ENCODE data around the gene SLFN14. TPM values are rescaled to one million over a fixed set of nuclear protein-coding genes. Genes with fewer than 3 reads are reported as not detected.
A peak's percentile ranks its signal among the peaks of the same experiment; 100 is the strongest.

The SLFN14 gene
- total and polyA plus RNA-seq, 2 experiments from 2014 or later = 0.10 TPM; not detected in 1

DNA sequence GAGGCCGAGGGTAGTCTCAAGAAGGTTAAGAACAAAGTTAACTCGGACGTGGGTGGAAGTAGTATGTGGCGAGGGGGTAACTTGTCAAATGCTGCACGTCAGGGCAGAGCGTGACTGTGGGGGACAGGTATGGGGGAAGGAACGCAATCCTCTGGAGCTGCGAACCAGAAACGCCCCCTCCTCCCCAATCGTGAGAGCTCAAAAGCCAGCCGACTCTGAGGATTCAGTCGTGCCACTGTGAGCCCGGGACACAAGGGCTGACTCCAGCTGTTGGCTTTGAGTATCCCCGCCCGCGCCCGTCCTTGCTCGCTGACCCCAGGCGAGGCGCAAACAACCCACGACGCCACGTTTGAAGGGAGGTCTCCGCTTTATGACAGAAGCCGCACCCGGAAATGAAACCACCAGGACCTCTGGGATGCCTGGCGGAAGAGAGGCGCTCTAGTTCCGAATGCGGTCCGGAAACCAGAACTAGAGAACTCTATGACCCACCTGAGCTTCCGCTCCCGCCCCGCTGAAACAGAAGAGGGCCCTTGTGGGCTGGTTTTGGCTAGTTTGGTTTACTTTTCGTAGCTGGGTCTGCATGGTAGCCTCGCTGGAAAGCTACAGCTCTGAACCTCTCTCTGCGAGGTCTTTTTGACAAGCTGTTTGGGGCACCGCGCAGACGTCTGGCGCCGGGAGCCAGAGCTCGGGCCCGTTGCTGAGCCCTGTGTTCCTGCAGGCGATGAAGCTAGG lies 17.7 kb upstream of the SLFN14 start, which contains the start of gene PEX12:
TSS of gene PEX12 (minus strand) at position 375 of the 732 bp plus-strand sequence. CDS start 550 bp downstream, outside the sequence.
- peaks cover 7% of the 10 kb centered on the region; the same call in 1 of the 2 replicates for H3K36me3 ChIP-seq (ENCODE audit: insufficient read depth)
- peak within 1 kb of the TSS; percentile 44 for H2AFZ ChIP-seq
- Mint-ChIP-seq H3K9me3 (no peaks in the 10 kb centered on the region), H3K4me1 (no peaks in the 10 kb centered on the region; the same call in 2 of the 3 replicates), H3K27ac (peak within 1 kb of the TSS; percentile 99), H3K4me3 (peak within 1 kb of the TSS; percentile 99), H3K36me3 (ENCODE audit: low read depth) (no peaks in the 10 kb centered on the region; the same call in 1 of the 3 replicates), H3K27me3 (ENCODE audit: insufficient read depth, low read depth, poor library complexity) (no peaks in the 10 kb centered on the region)
- DNase-seq (ENCODE audit: low spot score) (peak; percentile 95), ATAC-seq (peak; percentile 98)
- H3K27me3 ChIP-seq (ENCODE audit: insufficient read depth) = no peaks in the 10 kb centered on the region
- no peaks in the 10 kb centered on the region for H4K20me1 ChIP-seq (replicated peaks; ENCODE audit: insufficient read depth)
- 0 out of 2 replicates have a peak, but pooled peaks cover under 1% of the 10 kb centered on the region for H3K79me2 ChIP-seq (replicated peaks; ENCODE audit: insufficient read depth)
- H3K27ac ChIP-seq (ENCODE audit: low read depth) = peak within 1 kb of the TSS; percentile 85
- H3F3A ChIP-seq (replicated peaks; ENCODE audit: low read depth) = 0 out of 2 replicates have a peak, but pooled peaks cover 4% of the 10 kb centered on the region
- H3K9me2 ChIP-seq (ENCODE audit: insufficient read depth) = no peaks in the 10 kb centered on the region
- H3K4me1 ChIP-seq (ENCODE audit: insufficient read depth) = peaks cover 3% of the 10 kb centered on the region; the same call in 1 of the 2 replicates
- TF ChIP-seq, protein P1, sequence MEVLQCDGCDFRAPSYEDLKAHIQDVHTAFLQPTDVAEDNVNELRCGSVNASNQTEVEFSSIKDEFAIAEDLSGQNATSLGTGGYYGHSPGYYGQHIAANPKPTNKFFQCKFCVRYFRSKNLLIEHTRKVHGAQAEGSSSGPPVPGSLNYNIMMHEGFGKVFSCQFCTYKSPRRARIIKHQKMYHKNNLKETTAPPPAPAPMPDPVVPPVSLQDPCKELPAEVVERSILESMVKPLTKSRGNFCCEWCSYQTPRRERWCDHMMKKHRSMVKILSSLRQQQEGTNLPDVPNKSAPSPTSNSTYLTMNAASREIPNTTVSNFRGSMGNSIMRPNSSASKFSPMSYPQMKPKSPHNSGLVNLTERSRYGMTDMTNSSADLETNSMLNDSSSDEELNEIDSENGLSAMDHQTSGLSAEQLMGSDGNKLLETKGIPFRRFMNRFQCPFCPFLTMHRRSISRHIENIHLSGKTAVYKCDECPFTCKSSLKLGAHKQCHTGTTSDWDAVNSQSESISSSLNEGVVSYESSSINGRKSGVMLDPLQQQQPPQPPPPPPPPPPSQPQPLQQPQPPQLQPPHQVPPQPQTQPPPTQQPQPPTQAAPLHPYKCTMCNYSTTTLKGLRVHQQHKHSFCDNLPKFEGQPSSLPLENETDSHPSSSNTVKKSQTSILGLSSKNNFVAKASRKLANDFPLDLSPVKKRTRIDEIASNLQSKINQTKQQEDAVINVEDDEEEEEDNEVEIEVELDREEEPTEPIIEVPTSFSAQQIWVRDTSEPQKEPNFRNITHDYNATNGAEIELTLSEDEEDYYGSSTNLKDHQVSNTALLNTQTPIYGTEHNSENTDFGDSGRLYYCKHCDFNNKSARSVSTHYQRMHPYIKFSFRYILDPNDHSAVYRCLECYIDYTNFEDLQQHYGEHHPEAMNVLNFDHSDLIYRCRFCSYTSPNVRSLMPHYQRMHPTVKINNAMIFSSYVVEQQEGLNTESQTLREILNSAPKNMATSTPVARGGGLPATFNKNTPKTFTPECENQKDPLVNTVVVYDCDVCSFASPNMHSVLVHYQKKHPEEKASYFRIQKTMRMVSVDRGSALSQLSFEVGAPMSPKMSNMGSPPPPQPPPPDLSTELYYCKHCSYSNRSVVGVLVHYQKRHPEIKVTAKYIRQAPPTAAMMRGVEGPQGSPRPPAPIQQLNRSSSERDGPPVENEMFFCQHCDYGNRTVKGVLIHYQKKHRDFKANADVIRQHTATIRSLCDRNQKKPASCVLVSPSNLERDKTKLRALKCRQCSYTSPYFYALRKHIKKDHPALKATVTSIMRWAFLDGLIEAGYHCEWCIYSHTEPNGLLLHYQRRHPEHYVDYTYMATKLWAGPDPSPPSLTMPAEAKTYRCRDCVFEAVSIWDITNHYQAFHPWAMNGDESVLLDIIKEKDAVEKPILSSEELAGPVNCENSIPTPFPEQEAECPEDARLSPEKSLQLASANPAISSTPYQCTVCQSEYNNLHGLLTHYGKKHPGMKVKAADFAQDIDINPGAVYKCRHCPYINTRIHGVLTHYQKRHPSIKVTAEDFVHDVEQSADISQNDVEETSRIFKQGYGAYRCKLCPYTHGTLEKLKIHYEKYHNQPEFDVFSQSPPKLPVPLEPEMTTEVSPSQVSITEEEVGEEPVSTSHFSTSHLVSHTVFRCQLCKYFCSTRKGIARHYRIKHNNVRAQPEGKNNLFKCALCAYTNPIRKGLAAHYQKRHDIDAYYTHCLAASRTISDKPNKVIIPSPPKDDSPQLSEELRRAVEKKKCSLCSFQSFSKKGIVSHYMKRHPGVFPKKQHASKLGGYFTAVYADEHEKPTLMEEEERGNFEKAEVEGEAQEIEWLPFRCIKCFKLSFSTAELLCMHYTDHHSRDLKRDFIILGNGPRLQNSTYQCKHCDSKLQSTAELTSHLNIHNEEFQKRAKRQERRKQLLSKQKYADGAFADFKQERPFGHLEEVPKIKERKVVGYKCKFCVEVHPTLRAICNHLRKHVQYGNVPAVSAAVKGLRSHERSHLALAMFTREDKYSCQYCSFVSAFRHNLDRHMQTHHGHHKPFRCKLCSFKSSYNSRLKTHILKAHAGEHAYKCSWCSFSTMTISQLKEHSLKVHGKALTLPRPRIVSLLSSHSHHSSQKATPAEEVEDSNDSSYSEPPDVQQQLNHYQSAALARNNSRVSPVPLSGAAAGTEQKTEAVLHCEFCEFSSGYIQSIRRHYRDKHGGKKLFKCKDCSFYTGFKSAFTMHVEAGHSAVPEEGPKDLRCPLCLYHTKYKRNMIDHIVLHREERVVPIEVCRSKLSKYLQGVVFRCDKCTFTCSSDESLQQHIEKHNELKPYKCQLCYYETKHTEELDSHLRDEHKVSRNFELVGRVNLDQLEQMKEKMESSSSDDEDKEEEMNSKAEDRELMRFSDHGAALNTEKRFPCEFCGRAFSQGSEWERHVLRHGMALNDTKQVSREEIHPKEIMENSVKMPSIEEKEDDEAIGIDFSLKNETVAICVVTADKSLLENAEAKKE (CRISPR knock-in tag; IDR thresholded peaks at IDR 0.05) = no peak
- TF ChIP-seq STAT1 (IDR thresholded peaks at IDR 0.05; ENCODE audit: unreplicated experiment) = no peak
- TF ChIP-seq ZNF114 (CRISPR knock-in tag; IDR thresholded peaks at IDR 0.05) = no peak
- TF ChIP-seq, protein P2, sequence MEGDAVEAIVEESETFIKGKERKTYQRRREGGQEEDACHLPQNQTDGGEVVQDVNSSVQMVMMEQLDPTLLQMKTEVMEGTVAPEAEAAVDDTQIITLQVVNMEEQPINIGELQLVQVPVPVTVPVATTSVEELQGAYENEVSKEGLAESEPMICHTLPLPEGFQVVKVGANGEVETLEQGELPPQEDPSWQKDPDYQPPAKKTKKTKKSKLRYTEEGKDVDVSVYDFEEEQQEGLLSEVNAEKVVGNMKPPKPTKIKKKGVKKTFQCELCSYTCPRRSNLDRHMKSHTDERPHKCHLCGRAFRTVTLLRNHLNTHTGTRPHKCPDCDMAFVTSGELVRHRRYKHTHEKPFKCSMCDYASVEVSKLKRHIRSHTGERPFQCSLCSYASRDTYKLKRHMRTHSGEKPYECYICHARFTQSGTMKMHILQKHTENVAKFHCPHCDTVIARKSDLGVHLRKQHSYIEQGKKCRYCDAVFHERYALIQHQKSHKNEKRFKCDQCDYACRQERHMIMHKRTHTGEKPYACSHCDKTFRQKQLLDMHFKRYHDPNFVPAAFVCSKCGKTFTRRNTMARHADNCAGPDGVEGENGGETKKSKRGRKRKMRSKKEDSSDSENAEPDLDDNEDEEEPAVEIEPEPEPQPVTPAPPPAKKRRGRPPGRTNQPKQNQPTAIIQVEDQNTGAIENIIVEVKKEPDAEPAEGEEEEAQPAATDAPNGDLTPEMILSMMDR (conservative IDR thresholded peaks at IDR 0.05; ENCODE audit: low read depth in 2 of 2) = no peak
- TF ChIP-seq, protein P3, sequence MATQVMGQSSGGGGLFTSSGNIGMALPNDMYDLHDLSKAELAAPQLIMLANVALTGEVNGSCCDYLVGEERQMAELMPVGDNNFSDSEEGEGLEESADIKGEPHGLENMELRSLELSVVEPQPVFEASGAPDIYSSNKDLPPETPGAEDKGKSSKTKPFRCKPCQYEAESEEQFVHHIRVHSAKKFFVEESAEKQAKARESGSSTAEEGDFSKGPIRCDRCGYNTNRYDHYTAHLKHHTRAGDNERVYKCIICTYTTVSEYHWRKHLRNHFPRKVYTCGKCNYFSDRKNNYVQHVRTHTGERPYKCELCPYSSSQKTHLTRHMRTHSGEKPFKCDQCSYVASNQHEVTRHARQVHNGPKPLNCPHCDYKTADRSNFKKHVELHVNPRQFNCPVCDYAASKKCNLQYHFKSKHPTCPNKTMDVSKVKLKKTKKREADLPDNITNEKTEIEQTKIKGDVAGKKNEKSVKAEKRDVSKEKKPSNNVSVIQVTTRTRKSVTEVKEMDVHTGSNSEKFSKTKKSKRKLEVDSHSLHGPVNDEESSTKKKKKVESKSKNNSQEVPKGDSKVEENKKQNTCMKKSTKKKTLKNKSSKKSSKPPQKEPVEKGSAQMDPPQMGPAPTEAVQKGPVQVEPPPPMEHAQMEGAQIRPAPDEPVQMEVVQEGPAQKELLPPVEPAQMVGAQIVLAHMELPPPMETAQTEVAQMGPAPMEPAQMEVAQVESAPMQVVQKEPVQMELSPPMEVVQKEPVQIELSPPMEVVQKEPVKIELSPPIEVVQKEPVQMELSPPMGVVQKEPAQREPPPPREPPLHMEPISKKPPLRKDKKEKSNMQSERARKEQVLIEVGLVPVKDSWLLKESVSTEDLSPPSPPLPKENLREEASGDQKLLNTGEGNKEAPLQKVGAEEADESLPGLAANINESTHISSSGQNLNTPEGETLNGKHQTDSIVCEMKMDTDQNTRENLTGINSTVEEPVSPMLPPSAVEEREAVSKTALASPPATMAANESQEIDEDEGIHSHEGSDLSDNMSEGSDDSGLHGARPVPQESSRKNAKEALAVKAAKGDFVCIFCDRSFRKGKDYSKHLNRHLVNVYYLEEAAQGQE (IDR thresholded peaks at IDR 0.05; ENCODE audit: unreplicated experiment) = no peak
- TF ChIP-seq, protein P4, sequence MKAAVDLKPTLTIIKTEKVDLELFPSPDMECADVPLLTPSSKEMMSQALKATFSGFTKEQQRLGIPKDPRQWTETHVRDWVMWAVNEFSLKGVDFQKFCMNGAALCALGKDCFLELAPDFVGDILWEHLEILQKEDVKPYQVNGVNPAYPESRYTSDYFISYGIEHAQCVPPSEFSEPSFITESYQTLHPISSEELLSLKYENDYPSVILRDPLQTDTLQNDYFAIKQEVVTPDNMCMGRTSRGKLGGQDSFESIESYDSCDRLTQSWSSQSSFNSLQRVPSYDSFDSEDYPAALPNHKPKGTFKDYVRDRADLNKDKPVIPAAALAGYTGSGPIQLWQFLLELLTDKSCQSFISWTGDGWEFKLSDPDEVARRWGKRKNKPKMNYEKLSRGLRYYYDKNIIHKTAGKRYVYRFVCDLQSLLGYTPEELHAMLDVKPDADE (IDR thresholded peaks at IDR 0.05) = peak; percentile 94
- TF ChIP-seq EZH2 (IDR thresholded peaks at IDR 0.05; ENCODE audit: low read depth, unreplicated experiment) = no peak
- TF ChIP-seq JUNB (IDR thresholded peaks at IDR 0.05; ENCODE audit: unreplicated experiment) = no peak
- no peak for TF ChIP-seq NANOG (IDR thresholded peaks at IDR 0.05; ENCODE audit: borderline replicate concordance)
- peak; percentile 78 for TF ChIP-seq CREB1 (CRISPR knock-in tag; IDR thresholded peaks at IDR 0.05; ENCODE audit: low read depth)
- TF ChIP-seq EZH2phosphoT487 (IDR thresholded peaks at IDR 0.05; ENCODE audit: unreplicated experiment) = no peak
- TF ChIP-seq ZNF331 (CRISPR knock-in tag; IDR thresholded peaks at IDR 0.05; ENCODE audit: low read depth) = no peak
- peak; percentile 93 for TF ChIP-seq POLR2AphosphoS5 (IDR thresholded peaks at IDR 0.05; ENCODE audit: low read depth)
- H3K4me3 ChIP-seq = peak within 1 kb of the TSS; percentile 76
- H3K4me2 ChIP-seq = peak within 1 kb of the TSS; percentile 82
